ENCODE data around the gene SMARCC2.

DNA sequence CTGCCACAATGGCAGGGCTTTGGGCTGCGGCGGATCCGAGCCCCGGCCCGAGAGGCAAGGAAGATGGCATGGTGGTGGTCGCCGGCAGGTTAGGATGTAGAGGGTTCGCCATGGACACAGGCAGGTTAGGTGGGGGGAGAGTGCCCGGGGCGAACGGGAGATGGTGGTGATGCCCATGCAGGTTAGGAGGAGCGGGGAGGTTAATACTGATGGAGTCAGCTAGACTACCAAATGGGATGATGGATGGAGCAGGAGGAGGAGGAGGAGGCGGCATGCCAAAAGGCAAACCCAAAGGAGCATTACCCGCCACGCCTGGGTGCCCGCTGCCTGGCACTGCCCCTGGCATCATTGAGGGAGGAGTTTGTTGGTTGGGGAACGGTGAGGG is 24.9 kb downstream of the SMARCC2 start:
- TF ChIP-seq, protein P1, sequence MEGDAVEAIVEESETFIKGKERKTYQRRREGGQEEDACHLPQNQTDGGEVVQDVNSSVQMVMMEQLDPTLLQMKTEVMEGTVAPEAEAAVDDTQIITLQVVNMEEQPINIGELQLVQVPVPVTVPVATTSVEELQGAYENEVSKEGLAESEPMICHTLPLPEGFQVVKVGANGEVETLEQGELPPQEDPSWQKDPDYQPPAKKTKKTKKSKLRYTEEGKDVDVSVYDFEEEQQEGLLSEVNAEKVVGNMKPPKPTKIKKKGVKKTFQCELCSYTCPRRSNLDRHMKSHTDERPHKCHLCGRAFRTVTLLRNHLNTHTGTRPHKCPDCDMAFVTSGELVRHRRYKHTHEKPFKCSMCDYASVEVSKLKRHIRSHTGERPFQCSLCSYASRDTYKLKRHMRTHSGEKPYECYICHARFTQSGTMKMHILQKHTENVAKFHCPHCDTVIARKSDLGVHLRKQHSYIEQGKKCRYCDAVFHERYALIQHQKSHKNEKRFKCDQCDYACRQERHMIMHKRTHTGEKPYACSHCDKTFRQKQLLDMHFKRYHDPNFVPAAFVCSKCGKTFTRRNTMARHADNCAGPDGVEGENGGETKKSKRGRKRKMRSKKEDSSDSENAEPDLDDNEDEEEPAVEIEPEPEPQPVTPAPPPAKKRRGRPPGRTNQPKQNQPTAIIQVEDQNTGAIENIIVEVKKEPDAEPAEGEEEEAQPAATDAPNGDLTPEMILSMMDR (conservative IDR thresholded peaks at IDR 0.05; ENCODE audit: low read length) = no peak
- no peak for TF ChIP-seq EZH2phosphoT487 (IDR thresholded peaks at IDR 0.05; ENCODE audit: borderline replicate concordance, low read depth, low read length)
